HEK293T (cell line): ENCODE measurements around the gene ATP2C1.

Source experiments
- BHLHE40 ChIP-seq: fragments of 450-650 bp; IDR thresholded peaks from 2 replicates; pipeline ENCODE4 v1.6.1; 2016; ENCODE audit warnings: mild to moderate bottlenecking, moderate library complexity, borderline replicate concordance
- FOXA1 ChIP-seq: fragments of 450-650 bp; IDR thresholded peaks from 2 replicates; pipeline ENCODE4 v1.6.1; 2016; ENCODE audit warnings: mild to moderate bottlenecking
- FOXK2 ChIP-seq: fragments of 450-650 bp; IDR thresholded peaks from 2 replicates; pipeline ENCODE4 v1.6.1; 2016; ENCODE audit warnings: mild to moderate bottlenecking
- FOXM1 ChIP-seq: fragments of 450-650 bp; IDR thresholded peaks from 2 replicates; pipeline ENCODE4 v1.6.1; 2017; ENCODE audit warnings: mild to moderate bottlenecking, borderline replicate concordance
- SUZ12 ChIP-seq: fragments of 450-650 bp; IDR thresholded peaks from 2 replicates; pipeline ENCODE4 v1.6.1; 2016; ENCODE audit warnings: mild to moderate bottlenecking
- ZNF384 ChIP-seq: fragments of 450-650 bp; IDR thresholded peaks from 2 replicates; pipeline ENCODE4 v1.6.1; 2016
- TF ChIP-seq, protein P1 (sequence below): fragments of 450-650 bp; IDR thresholded peaks from 2 replicates; pipeline ENCODE4 v1.6.1; 2016

DNA sequence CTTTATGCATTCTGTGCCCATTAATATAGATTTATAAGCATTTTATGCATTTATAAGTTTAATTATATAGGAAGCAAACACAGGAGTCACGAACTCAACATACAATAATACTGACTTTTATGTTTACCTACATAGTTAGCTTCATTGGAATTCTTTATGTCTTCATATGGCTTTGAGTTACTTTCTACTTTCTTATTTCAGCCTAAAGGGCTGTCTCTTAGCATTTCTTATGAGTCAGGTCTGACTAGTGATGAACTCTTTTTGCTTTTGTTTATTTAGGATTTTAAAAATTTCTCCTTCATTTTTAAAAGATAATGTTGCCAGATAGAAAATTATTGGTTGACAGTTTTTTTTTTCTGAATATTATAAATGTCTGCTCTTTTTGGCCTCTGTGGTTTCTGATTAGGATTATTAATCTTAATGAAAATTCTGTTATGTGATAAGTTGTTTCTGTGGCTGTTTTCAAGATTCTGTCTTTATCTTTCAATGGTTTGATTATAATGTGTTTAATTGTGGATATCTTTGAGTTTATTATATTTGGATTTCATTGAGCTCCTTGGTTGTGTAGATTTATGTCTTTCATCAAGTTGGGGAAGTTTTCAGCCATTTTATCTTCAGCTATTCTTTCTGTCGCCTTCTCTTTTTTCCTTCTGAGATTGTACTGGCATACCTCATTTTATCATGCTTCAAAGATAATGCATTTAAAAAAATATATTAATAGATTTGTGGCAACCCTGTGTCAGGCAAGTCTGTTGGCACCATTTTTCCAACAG, 54.3 kb downstream of the ATP2C1 start:
- TF ChIP-seq FOXK2: no peak
- TF ChIP-seq, protein P1, sequence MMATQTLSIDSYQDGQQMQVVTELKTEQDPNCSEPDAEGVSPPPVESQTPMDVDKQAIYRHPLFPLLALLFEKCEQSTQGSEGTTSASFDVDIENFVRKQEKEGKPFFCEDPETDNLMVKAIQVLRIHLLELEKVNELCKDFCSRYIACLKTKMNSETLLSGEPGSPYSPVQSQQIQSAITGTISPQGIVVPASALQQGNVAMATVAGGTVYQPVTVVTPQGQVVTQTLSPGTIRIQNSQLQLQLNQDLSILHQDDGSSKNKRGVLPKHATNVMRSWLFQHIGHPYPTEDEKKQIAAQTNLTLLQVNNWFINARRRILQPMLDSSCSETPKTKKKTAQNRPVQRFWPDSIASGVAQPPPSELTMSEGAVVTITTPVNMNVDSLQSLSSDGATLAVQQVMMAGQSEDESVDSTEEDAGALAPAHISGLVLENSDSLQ: no peak
- no peak for TF ChIP-seq FOXA1
- no peak for TF ChIP-seq ZNF384
- no peak for TF ChIP-seq SUZ12
- no peak for TF ChIP-seq BHLHE40
- TF ChIP-seq FOXM1: no peak
